CD1c-positive myeloid dendritic cell (primary cell): Measurements from ENCODE around the gene ANKS1A.
"Not testable (repeated sequence)": the region's sequence is repeated elsewhere in the genome, so short reads cannot be mapped to it uniquely, and the experiment has no call there.

Experiments used
- DNase-seq: peaks from one replicate; pipeline ENCODE4 v3.0.0-alpha.2; 2016; ENCODE audit errors: extremely low spot score

Gene ANKS1A, protein sequence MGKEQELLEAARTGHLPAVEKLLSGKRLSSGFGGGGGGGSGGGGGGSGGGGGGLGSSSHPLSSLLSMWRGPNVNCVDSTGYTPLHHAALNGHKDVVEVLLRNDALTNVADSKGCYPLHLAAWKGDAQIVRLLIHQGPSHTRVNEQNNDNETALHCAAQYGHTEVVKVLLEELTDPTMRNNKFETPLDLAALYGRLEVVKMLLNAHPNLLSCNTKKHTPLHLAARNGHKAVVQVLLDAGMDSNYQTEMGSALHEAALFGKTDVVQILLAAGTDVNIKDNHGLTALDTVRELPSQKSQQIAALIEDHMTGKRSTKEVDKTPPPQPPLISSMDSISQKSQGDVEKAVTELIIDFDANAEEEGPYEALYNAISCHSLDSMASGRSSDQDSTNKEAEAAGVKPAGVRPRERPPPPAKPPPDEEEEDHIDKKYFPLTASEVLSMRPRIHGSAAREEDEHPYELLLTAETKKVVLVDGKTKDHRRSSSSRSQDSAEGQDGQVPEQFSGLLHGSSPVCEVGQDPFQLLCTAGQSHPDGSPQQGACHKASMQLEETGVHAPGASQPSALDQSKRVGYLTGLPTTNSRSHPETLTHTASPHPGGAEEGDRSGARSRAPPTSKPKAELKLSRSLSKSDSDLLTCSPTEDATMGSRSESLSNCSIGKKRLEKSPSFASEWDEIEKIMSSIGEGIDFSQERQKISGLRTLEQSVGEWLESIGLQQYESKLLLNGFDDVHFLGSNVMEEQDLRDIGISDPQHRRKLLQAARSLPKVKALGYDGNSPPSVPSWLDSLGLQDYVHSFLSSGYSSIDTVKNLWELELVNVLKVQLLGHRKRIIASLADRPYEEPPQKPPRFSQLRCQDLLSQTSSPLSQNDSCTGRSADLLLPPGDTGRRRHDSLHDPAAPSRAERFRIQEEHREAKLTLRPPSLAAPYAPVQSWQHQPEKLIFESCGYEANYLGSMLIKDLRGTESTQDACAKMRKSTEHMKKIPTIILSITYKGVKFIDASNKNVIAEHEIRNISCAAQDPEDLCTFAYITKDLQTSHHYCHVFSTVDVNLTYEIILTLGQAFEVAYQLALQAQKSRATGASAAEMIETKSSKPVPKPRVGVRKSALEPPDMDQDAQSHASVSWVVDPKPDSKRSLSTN

DNA sequence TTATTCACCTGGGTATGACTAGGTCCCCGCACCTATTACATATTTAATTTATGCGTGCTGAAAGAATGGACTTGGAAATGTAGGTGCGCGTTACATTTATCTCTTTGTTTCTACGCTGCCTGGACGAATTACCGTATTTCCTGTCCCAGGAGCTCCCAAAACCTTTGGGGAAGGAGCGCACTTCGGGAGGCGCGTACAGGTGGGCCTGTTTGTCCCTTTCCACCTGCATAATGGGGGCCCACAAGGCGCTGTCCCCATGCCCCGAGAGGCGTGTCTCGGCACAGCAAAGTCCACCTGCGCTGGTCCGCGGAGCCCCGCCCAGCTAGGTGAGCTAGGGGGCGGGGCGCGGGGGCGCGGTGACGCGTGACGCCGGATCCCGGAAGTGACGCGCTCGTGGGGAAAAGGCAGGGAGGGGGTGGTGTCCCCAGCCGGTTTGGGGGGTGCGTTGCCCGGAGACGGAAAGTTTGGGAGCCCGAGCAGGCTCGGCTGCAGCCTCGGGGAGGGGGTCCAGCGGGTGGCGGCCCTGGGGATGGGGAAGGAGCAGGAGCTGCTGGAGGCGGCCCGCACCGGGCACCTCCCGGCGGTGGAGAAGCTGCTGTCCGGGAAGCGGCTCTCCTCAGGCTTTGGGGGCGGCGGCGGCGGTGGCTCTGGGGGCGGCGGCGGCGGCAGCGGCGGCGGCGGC is at the start of gene ANKS1A:
Gene ANKS1A (plus strand): TSS at position 382 of the 682 bp plus-strand sequence. CDS start 148 bp downstream, at position 530.
- DNase-seq: peak; percentile 85

DNA sequence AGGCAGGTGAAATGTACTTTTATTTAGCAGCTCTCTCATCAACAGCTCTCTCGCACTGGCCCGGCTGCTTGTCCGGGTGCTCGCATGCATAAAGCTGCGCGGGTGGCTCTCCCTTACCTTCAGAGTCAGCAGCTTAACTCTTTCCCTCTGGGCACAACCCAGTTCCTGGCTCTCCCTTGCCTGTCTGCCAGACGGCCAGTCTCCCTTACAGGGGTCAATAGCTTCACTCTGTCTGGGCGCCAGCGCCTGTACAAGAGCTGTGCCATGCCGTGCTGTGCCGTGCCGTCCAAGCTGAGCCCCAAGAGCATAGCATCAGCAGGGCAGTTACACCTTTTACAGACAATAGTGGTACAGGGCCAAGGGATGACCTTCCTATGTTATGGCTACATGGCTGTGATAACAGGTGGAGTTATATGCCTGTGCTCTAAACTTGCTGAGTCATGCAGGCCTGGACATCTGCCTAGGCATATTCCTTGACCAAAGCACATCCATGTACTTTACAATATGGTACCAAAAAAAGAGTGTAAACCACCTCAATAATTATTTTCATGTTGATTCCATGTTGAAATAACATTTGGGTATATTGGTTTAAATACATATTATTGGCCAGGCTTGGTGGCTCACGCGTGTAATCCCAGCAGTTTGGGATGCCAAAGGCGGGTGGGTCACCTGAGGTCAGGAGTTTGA is 49.2 kb upstream of the ANKS1A start:
- DNase-seq: no peak

DNA sequence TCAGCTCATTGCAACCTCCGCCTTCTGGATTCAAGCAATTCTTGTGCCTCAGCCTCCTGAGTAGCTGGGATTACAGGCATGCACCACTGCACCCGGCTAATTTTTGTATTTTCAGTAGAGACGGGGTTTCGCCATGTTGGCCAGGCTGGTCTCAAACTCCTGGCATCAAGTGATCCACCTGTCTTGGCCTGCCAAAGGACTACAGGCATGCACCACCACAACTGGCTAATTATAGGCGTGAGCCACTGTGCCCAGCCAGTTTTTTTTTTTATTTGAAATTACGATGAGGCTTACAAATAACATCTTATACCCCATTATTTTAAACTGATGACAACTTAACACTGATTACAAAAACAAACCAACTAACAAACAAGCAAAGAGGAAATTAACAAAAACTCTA is 40.0 kb upstream of the ANKS1A start:
- DNase-seq: not testable (repeated sequence)

DNA sequence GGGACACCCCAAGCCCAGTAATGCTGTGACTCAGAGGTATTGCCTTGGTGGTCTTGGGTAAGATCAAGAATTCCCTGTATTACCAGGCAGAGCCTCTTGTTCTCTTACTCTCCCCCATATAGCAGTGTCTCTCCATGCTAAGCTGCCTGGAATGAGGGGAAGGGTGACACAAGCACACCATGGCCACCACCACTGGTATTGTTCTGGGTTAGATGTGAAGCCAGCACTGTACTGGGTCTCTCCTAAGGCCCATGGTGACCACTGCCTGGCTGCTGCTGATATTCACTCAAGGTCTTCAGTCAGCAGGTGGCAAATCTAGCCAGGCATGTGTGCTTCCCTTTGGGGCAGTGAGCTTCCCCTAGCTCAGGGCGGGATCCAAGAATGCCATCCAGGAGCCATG is 37.7 kb upstream of the ANKS1A start:
- no peak for DNase-seq

DNA sequence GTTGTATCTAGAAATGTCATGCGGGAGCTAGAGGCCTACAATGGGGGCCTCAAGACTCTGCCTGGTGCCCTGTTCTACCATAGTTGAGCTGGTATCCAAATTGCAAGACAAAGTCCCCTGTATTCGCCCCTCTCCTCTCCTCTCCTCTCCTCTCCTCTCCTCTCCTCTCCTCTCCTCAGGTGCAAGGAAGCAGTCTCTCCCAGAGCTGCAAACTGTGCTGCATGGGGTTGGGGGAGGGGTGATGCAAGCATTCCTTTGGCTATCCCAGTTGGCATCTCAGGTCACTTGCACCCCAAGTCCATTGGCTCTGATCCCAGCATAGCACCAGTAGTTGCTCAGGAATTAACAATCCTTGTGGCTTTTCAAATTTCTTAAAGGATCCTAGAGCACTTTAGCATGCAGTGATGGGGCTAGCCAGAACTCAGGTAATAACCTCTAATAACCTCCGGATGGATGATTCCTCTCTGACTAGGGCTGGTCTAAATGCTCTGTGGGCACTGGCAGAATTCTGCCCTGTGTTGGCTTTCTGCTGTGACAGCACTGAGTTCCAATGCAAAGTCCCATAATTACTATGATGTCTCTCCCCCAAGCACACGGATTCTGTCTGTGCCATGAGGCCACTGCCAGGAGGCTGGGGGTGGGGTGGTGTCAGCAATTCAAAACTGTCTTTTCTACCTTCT is 36.5 kb upstream of the ANKS1A start:
- DNase-seq: no peak

DNA sequence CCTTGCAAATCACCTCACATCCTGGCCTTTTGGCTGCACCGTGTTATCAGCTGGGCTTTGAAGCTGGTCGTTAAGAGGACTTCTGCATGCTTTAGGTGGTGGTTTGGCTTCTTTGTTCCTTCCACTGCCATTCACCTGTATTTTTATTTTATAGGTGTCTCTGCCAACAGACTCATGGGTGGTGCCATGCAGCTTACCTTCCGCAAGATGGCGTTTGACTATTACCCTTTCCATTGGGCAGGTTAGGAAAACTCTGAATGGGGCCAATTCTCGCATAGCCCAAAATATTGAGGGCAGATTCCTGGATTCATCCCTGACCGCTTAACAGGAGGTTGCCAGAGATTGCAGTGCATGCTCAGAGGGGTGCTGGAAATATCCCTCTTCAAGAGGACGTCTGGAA is 33.6 kb upstream of the ANKS1A start:
- DNase-seq: no peak

DNA sequence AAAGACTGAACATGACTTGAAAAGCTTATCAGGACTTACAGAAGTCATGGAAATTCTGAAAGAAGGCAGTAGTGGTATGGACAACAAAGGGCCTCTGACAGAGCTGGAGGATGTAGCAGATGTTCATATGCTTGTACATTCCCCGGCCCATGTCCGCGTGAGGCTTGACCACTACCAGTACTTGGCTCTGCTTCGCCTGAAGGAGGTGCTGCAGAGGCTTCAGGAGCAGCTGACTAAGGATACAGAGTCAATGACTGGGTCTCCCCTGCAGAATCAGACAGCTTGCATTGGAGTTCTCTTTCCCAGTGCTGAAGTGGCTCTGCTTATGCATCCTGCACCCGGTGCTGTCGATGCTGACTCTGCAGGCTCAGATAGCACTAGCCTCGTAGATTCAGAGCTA is 30.4 kb upstream of the ANKS1A start:
- DNase-seq: no peak

DNA sequence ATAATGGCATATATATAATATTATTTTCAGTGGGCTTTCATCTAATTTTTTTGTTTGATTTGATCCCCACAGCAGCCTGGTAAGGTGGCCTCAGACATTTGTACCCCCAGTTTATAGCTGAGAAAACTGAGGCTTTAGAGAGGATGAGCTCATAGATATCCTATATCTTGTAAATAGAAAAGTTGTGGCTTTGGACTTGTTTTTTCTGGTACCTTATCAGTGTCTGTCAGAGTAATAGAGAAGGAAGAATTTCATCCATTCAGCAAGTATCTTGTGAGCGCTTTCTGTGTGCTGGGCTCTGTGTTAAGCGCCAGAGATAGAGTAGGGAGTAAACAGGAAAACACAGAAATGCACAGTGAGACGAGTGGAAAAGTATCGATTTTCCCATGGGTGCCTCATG is 29.1 kb upstream of the ANKS1A start:
- DNase-seq: no peak

DNA sequence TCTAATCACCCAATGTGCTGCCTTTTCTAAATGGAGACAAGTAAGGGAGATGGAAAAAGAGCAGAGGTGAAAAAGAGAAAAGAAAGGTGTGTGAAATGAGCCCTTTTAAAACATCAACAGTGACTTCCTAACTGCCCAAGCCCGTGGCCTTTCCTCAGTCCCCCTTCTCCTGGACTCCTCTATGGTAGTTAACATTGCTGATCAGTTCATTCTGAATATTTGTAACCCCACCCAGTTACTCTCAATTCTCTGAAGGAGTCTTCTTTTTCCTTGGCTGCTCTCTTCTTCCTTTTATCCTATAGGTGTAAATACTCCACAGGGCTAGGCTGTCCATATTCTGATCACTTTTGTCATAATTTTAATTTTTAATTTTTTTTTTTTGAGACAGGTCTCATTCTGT is 28.3 kb upstream of the ANKS1A start:
- DNase-seq: no peak

DNA sequence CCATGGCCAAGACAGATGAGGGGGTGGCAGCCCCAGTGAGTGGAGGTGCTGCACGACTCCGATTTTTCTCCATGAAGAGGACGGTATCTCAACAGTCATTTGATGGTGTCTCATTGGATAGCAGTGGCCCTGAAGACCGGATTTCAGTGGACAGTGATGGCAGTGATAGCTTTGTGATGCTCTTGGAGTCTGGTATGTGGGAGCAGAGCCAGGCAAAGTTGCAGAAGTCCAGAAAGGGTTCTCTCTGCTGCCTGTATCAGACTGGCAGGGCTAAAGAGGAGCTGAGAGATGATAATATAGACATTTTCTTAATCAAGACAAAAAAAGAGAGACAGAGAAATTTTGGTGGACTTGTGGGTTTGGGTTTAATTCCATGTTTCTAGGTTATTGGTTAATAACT is 25.0 kb upstream of the ANKS1A start:
- DNase-seq: no peak

DNA sequence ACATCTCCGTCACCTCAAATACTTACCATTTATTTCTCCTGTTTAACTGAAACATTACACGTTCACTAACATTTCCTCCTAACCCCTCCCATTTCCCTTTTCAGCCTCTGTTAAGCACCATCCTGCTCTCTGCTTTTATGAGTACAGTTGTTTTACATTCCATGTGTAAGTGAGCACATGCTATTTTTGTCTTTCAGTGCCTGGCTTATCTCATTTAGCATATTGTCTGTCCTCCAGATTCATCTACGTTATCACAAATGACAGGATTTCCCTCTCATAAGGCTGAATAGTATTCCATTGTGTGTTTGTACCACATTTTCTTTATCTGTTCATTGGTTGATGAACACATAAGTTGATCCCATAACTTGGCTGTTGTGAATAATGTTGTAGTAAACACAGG is 23.9 kb upstream of the ANKS1A start:
- no peak for DNase-seq

DNA sequence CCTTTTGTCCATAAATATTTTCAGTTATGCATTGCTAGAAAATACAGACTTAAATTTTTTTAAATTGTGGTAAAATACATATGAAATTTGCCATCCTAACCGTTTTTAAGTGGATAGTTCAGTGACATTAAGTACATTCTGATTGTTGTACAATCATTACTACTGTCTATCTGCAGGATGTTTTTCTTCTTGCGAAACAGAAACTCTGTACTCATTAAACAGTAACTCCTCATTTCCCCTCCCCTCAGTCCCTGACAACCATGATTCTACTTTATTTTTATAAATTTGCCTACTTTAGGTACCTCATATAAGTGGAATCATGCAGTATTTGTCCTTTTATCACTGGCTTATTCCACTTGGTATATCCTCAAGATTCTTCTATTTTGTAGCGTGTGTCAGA is 22.5 kb upstream of the ANKS1A start:
- DNase-seq: no peak

DNA sequence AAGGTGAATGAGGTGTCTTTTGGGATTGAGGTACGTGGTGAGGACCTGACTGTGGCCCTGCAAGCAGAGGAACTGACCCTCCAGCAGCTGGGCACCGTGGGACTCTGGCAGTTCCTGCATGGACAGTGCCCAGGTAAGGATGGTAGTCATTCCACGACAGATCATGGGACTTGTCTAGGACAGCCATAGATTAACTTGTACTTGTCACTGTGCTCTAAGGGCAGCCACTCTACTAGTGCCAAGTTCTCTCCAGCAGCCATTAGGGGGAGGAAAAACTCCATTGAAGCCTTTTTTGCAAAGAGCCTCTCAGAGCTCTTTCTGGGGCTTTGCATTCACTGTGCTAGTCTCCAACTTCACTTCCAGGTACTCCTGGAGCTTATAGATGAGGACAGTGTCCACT is 21.6 kb upstream of the ANKS1A start:
- no peak for DNase-seq

DNA sequence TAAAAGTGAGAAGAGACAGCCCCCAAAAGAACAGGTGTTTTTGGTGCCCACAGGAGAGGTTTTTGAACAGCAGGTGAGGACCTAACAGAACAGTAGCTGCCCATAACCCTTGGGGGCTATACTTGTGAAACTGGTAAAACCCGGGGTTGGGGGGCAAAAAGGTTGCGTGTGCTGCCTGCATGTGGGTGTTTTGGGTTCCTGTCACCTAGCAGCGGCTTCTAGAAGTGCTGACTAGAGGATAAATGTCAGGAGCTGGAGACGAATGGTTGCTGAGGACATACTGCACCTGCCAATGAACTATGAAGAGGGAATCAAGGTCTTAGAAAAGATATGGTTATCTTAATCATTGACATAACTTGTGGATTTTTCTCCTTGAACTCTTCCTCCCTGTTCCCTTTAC is 17.2 kb upstream of the ANKS1A start:
- DNase-seq: no peak

DNA sequence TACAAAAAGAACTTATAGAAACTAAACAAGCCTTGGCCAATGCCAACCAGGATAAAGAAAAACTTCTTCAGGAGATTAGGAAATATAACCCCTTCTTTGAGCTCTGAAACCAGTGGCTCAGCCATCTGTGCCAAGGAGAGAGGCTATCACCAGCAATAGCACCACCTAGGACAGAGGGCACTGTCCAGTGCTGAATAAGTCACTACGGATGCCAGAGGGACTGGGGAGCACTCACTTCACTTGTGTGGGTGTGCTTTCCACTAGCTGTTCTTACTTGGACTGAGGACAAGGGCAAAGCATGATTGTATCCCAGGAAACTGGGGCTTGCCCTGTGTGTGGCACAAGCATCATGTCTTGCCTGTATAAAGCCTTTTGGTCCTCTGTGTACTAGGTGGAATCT is 16.7 kb upstream of the ANKS1A start:
- DNase-seq: no peak

DNA sequence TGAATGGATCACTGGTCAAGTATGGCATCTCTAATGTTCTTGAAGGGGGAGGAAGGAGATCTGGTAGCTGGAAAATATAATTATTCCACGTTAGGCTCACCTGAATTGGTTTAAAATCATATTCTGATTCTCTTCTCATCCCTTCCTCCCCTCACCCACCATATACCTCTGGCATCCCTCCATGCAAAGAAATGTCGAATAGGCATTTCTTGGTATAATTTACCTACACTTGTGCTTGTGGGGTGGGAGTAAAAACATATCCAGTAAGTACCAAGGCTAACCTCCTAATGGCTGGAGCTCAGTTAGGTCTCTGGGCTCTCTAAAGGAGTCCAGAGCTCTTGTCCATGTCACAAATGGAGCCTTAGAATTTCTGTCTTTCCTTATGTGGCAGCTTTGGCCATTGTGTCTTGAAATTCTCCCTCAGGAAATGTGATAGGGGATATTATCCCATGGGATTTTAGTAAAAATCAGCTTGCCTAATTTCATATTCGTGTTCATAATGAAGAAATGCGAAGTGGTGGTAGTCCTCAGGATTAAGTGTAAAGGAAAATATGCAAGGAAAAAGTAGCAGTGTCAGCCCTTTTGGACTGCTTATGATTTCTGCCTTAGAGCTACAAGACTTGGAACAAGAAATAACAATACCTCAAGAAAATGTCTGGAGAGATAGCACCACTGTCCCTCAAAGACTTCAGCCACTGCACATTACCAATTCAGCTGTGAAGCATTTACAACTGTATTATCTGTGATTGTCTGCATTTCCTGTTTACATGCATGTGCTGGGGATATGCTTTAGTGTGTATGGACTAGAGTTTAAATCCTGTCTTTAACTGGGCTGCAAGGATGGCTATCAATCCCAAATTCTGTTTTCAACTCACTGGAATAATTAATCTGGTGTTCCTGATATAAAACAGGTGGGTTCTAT is 13.5 kb upstream of the ANKS1A start:
- DNase-seq: no peak

DNA sequence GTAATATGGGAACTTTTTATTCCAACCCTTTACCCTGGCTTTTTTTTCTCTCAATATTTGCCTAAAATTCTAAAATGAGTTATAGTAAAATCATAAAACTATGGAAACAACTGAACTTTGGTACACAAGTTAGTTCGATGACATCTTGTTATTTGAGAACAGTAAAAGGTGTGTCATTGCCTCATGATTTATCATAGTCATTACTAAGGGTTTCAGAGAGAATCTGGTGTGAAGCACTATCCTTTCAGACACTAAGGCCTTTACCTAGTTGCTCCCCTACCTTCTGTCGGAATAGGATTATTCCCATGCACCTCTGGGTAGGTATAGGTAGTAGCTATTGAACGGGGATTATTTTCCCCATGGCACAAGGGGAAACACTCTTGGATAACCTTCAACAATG is 12.6 kb upstream of the ANKS1A start:
- DNase-seq: no peak

DNA sequence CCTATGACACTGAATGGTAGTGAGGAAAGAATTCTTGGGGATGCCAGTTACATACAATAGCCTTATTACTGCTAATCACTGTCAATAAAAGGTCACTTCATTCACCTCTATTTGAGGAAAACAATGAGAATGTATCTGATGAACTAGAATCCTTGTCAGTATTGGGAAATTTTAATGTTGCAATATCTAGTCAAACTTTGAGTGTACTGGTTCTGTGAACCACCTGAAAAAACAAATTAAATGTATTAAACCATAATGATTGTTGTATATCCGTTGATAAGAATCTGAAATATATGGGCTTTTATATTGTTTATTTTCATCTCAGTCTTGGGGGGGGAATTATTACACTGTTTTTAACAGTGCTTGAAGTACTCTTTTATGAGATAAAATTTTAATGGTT is 11.8 kb upstream of the ANKS1A start:
- DNase-seq: no peak

DNA sequence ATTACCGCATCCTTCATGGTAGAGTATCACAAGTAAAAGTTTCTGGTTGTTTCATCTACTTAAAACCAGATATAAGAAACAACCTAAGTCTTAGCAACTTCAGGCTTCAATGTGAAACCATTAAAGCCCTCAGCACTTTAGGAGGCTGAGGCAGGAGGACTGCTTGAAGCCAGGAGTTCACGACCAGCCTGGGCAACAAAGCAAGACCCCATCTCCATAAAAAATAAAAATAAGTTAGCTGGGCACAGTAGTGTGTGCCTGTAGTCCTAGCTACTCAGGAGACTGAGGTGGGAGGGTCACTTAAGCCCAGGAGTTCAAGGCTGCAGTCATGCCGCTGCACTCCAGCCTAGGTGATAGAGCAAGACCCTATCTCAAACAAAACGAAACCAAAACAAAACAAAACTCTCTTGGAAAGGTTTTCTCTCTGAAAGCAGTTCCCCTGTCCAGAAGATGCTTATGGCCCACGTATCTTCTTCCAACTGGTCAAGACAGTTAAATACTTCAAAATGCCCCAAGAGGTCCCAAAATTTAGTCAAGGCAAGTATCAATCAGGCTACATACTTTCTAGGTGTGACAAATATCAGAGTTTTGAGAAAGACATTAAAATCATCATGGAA is 11.1 kb upstream of the ANKS1A start:
- DNase-seq: no peak
